T-helper 2 cell treated with Interferon-gamma antibody and Interleukin-4, amounts not matched to agents 100 ng/mL and 5 ng/mL, for 36 hours (primary cell): Measurements from ENCODE around the gene ZBTB46. TPM values are rescaled to one million over a fixed set of nuclear protein-coding genes. Genes with fewer than 3 reads are reported as not detected.
"Not testable (repeated sequence)": the region's sequence is repeated elsewhere in the genome, so short reads cannot be mapped to it uniquely, and the experiment has no call there.

ENCODE experiments used
- intact Hi-C: fragments of 100-400 bp; cut with micrococcal nuclease; formaldehyde crosslinking; loops from one replicate; pipeline ENCODE4 v1.15.1; 2023
- total RNA-seq: library from RNA; stranded (reverse); gene quantifications from 2 replicates; pipeline ENCODE4 v1.2.3, GENCODE V29; 2022

ZBTB46 gene
- total RNA-seq, 1 donor from 2014 or later, result 0.32 TPM

DNA sequence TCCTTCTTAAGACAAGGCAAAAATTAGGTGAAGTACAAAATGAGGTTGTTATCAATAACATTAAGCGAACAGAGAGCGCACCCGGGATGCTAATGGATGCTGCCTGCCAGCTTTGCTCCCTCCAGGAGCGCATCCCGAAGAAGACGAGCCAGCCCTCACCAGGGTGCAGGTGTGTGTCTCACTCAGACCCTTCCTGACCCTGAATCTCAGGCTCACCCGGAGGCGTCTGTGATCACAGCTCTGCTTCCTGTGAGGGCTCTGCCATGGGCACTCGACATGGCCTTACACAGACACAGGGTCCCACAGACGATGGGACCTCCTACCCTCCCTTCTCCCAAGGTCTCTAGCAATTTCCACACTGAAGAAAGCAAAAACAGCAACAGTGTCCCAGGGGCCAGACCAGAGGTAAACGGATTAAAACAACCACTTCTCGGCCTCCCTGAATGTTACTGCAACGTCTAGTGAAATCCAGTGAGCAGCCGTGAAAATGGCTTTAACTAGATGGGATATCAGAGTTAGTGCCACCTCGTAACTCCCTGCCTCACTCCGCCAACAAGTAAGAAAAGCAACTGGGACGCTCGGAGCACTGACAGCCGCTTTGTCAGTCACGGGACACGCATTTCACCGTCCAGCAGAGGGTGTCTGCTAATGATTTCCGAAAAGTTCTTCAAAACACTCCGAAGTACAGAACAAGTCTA, 11.7 kb downstream of the ZBTB46 start:
- intact Hi-C loops, result no loop called here

DNA sequence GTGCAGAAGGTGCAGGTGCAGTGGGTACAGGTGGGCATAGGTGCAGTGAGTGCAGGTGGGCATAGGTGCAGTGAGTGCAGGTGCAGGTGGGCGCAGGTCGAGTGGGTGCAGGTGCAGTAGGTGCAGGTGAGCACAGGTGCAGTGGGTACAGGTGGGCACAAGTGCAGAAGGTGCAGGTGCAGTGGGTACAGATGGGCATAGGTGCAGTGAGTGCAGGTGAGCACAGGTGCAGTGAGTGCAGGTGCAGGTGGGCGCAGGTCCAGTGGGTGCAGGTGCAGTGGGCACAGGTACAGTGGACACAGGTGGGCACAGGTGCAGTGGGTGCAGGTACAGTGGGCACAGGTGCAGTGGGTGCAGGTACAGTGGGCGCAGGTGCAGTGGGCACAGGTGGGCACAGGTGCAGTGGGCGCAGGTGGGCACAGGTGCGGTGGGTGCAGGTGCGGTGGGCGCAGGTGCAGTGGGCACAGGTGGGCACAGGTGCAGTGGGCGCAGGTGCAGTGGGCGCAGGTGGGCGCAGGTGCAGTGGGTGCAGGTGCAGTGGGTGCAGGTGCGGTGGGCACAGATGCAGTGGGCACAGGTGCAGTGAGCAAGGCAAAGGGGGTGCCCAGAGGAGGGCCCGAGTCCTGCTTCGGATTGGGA, 15.3 kb downstream of the ZBTB46 start:
- intact Hi-C loops, result no loop called here

DNA sequence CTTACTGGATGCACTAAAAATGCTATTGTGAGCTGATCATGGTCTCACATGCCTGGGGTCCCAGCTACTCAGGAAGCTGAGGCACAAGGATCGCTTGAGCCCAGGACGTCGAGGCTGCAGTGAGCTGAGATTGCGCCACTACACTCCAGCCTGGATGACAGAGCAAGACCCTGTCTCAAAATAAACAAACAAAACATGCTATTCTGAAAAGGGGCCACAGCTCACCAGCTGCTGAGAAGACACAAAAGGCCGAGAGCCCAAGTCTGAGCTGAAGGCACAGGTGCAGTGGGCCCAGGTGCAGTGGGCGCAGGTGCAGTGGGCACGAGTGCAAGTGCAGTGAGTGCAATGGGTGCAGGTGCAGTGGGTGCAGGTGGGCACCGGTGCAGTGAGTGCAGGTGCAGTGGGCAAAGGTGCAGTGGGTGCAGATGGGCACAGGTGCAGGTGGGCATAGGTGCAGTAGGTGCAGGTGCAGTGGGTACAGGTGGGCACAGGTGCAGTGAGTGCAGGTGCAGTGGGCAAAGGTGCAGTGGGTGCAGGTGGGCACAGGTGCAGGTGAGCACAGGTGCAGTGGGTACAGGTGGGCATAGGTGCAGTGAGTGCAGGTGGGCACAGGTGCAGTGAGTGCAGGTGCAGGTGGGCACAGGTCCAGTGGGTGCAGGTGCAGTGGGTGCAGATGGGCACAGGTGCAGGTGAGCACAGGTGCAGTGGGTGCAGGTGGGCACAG, 16.0 kb downstream of the ZBTB46 start:
- intact Hi-C loops, result no loop called here

GRCh38 chr20:63811491-63811875, 19.6 kb downstream of the ZBTB46 start:
- intact Hi-C loops, result no loop called here

DNA sequence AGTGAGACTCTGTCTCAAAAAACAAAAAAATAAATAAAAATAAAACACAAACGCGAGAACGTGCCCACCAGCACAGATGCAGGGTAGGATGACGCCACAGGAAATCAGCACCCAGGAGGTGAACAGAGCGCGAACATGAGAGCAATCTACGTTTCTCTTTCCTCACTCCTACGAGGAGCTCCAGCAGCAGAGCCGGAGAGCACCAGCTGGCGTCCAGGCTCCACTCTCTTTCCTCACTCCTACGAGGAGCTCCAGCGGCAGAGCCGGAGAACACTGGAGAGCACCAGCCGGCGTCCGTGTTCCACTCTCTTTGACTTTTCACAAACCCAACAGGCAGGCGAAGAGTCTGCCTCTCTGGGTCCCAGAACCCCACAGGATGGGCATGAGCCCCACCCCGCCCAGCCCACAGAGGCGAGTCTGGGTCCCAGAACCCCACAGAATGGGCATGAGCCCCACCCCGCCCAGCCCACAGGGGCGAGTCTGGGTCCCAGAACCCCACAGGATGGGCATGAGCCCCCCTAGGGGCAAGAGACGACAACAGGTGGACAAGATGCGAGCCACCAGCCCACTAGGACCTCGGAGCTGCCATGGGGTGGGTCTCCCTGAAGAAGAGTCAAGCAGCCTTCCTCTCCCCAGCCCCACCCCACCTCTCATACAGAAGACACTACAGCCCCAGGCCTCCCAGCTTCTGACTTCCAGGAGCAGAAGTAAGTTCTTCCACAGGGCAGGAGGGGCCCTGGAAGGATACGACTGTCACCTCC, 20.2 kb downstream of the ZBTB46 start:
- intact Hi-C loops, result no loop called here

- intact Hi-C loops, result no loop called here
These were observed 21.2 kb downstream of the ZBTB46 start for GRCh38 chr20:63809856-63810255.

DNA sequence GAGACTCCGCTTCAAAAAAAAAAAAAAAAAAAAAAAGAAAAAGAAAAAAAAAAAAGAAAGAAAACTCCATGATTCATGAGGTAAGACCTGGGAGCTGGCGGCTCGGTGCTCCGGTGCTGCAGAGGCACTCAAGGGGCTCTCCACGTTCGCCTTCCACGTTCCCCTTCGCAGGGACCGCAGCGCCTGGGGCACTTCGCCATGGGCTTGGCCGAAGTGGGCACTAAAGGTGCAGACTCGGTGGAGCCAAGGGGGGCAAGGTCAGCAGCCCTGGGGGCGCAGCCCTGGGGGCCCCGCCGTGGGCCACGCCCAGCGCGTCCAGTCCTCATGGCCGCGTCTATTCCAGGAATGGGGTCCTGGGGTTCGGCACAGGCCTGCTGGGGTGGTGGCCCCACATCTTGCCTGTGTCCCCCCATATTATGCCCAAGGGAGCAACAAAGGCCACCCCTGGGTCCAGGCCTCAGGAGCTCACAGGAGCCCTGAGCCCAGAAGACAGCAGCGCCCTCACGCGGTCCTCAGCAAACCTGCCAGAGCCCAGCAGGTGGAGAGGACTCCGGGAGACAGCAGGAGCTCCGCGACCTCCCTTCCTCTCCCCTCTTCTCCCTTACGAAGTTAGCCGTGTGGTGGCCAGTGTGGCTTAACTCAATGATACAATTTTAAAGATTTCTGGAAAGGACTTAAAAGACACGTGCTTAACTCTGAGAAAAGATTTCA, 21.9 kb downstream of the ZBTB46 start:
- intact Hi-C loops, result no loop called here

DNA sequence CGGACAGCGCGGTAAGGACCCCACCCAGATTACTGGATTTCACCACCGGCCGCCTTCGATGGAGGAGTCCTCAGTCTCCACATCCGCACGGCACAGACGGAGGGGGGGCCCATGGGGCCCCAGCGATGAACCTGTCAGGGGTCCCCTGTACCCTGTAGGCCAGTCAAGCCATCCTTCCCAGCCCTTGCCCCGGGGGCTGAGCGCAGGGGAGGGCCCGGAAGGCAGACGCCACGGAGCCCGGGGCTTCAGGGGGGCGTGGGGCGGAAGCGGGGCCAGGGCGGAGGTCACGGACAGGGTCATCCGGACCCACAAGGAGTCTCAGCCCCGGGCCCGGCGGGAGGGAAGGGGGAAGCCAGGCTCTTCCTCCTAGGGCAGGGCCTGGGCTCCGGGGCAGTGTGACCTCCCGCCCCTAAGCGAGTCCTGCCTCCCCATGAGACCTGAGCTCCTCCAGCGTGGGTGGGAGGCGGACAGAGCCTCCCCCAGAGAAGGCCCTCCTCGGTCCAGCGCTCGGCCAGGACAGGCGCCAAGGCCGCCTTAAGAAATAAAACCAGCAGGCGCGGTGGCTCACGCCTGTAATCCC, 22.8 kb downstream of the ZBTB46 start:
- intact Hi-C loops, result no loop called here

DNA sequence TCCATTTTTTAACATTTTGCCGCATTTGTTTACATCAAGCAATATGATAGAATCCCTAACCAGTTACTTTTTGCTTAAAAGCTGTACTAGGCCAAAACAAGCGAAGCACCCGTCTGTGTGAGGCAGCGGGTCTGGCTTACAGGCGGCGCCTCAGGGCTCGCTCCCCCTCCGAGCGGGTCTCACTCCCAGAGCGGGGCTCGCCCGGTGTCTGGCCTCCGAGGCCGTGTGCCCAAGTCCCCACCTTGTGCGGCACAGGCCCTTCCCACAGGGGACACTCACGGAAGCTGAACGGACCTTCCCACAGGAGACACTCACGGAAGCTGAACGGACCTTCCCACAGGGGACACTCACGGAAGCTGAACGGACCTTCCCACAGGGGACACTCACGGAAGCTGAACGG, 23.4 kb downstream of the ZBTB46 start:
- intact Hi-C loops, result no loop called here

GRCh38 chr20:63804308-63804636, 26.8 kb downstream of the ZBTB46 start:
- intact Hi-C loops, result no loop called here

GRCh38 chr20:63802469-63803240, 28.4 kb downstream of the ZBTB46 start:
- intact Hi-C loops, result no loop called here

DNA sequence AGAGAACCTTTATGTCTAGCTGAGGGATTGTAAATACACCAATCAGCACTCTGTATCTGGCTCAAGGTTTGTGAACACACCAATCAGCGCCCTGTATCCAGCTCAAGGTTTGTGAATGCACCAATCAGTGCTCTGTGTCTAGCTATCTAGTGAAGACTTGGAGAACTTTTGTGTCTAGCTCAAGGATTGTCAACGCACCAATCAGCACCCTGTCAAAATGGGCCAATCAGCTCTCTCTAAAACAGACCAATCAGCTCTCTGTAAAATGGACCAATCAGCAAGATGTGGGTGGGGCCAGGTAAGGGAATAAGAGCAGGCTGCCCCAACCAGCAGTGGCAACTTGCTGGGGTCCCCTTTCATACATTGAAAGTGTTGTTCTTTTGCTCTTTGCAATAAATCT, 29.9 kb downstream of the ZBTB46 start:
- intact Hi-C loops, result not testable (repeated sequence)

- intact Hi-C loops, result not testable (repeated sequence)
These were observed 30.7 kb downstream of the ZBTB46 start for GRCh38 chr20:63800411-63800810.

GRCh38 chr20:63799127-63799526, 31.9 kb downstream of the ZBTB46 start:
- intact Hi-C loops, result not testable (repeated sequence)

DNA sequence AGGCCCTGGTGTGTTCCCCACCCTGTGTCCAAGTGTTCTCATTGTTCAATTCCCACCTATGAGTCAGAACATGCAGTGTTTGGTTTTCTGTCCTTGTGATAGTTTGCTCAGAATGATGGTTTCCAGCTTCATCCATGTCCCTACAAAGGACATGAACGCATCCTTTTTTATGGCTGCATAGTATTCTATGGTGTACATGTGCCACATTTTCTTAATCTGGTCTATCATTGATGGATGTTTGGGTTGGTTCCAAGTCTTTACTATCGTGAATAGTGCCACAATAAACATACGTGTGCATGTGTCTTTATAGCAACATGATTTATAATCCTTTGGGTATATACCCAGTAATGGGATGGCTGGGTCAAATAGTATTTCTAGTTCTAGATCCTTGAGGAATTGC, 33.9 kb downstream of the ZBTB46 start:
- intact Hi-C loops, result loop anchor here (2.0 kb wide), 1 partner anchor 90 kb away; the partner anchor contains the start of gene ARFRP1

- intact Hi-C loops, result no loop called here
These were observed 35.8 kb downstream of the ZBTB46 start for GRCh38 chr20:63795178-63795830.

DNA sequence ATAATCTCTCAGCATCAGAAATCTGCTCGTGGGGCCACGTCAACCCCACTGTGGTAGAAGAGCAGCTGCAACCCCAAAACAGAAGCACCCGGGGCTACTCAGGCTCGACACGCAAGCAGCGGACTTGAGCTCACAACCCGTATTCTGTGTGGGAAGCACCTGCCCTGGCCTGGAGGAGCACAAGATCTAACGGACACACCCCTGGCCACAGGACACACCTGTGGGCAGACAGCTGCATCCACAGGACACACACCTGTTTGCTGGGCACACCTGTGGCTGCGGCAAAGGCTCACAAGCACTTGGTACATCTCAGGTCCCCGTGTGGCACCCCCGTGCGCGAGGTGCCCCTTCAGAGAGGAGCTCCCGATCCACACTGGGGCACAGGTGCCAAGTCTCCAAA, 36.5 kb downstream of the ZBTB46 start:
- intact Hi-C loops, result no loop called here

DNA sequence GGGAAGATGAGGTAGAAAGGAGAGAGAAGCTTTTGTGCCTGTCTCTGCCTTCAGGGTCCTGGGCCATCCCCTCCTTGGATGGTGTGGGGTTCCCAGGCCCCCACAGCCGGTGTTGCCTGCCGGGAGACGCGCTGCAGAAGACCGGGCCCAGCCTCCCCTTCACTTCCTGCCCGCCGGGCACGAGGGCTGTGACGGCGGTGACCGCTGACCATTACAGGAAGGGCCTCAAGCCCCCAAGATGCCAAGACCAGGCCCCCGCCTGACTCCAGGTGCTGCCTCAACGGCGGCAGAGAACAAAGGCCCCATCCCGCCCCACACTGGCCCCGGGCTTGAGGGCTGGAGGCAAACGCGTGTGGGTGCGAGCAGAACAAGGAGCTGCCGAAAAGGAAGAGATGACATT, 38.2 kb downstream of the ZBTB46 start:
- intact Hi-C loops, result no loop called here

- intact Hi-C loops, result no loop called here
These were observed 39.4 kb downstream of the ZBTB46 start for GRCh38 chr20:63791497-63792156.
